HG03378 (cell line): ENCODE data around the gene ACIN1.
"Not testable (repeated sequence)": the region's sequence is repeated elsewhere in the genome, so short reads cannot be mapped to it uniquely, and the experiment has no call there.

Experiments
- ATAC-seq: cut with Tn5 transposase; IDR thresholded peaks from one replicate; pipeline ENCODE4 v1.9.1; 2021; ENCODE audit warnings: mild to moderate bottlenecking, moderate library complexity; ENCODE audit not compliant: unreplicated experiment

ACIN1 gene

GRCh38 chr14:23123419-23123818 is 28.5 kb upstream of the ACIN1 start:
- no peak for ATAC-seq

DNA sequence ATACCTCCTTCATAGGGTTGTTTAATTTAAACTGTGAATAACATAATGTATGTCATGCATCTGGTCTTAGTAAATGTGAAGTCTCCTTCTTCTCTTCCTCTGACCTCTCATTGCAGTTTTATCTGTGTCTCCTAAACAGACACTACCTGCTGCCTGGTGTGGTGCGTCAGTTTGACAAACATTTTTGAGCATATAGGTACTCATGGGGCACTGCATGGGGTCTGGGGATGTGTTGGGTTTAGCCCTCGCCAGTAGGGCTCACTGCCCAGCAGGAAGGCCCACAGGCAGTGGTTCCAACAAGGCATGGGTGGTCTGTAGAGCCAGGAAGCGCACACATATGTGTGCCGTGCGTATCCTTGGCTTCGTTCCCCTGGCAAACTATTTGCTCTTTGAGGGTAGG is 27.1 kb upstream of the ACIN1 start:
- no peak for ATAC-seq

- peak; percentile 48 for ATAC-seq
Observed at GRCh38 chr14:23121361-23121771, 26.4 kb upstream of the ACIN1 start.

DNA sequence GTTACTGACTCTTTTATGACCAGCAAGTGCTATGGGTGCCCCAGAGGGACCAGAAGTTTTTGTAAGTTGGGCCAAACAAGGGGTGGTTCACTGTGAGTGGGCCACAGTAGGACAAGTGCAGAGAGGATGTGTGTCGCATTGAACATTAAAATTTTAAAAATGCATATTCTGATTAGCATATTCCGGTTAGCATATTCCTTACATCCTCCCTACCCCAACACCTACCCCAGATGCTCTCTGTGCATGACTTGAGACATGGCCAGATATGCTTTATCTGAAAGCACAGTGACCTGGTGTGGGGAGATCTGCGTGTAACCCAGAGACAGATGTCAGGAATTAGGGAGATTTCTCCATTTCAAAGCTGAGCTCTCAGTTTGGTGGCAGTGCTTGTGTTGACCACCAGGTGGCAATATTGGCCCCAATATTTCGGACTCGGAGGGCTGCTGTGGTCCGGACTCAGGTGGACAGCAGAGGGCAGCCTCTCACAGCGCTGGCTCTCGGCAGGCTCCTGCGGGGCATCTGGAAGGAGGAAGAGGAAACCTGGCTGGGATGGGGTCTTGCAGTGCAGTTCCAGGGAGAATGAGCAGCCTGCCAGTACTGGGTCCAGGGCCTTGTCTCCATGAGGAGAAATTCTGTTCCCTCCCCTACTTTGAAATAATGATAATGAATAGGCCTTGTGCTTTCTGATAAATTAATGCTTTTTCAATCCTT is 25.8 kb upstream of the ACIN1 start:
- peak; percentile 61 for ATAC-seq

DNA sequence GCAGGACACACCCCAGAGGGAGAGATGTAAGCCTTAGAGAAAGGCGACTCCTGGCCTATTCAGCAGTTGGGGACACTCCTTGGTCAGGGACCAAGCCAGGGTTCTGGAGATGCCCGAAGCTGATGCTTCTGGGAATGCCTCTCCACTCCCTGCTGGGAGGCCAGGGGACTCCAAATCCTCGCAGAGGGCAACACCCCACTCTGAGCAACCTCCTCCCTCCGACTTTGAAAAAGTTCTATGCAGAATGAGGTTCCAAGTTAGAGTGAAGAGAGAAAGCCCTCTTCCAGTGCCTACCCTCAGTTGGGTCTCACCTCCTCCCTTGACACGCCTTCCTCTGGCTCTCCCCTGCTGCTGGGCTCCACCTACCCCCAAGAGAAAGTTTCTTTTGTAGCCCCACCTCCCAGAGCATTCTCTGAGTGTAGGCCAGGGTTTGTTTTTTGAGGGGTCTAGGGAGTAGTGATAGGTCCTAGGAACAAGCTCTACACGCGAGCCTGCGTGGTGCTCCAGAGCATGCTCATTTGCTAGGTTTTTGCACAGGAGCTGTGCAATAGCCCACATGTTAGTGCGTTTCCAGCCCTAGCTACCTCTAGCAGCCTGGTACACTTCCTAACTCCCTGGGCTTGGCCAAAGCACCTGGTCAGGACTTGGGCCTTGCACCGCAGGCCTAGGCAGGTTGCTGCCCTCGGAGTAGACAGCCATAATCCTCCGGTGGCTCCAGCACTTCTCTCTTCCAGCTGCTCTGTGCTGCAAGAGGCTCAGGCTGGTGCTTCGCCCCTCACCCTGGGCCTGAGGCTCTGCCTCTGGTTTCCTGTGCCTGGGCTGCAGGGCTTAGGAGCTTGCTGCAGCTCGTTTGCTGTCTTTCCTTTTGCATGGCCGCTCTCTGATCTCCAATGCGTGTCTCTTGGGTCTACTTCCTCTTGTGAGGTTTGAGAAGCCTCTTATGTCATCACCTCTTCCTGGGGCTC is 24.7 kb upstream of the ACIN1 start:
- no peak for ATAC-seq

GRCh38 chr14:23118506-23119362 is 23.8 kb upstream of the ACIN1 start, which contains the start of gene CEBPE:
TSS of gene CEBPE (minus strand) at chr14:23119255. CDS start at chr14:23119091, 164 bp downstream.
- ATAC-seq: no peak

- ATAC-seq: no peak
Observed at GRCh38 chr14:23117371-23118020, 22.6 kb upstream of the ACIN1 start.

DNA sequence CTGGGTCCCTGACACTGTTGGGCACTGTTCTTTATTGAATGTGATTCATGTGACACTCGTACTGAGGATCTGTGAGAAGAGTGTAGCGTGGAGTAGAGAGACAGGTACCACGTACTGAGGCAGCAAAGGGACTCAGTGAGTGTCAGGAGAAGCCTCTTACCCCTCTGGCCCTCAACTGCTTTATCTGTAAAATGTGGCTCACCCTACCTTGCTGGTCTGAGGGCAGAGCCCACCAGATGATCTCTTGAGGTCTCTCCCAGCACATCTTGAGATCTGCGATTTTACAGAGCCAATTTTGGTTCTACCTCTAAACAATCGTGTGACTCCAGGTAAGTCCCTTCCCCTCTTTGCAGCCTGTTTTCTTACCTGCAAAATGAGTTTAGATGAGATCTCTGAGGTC is 21.0 kb upstream of the ACIN1 start:
- ATAC-seq: no peak

DNA sequence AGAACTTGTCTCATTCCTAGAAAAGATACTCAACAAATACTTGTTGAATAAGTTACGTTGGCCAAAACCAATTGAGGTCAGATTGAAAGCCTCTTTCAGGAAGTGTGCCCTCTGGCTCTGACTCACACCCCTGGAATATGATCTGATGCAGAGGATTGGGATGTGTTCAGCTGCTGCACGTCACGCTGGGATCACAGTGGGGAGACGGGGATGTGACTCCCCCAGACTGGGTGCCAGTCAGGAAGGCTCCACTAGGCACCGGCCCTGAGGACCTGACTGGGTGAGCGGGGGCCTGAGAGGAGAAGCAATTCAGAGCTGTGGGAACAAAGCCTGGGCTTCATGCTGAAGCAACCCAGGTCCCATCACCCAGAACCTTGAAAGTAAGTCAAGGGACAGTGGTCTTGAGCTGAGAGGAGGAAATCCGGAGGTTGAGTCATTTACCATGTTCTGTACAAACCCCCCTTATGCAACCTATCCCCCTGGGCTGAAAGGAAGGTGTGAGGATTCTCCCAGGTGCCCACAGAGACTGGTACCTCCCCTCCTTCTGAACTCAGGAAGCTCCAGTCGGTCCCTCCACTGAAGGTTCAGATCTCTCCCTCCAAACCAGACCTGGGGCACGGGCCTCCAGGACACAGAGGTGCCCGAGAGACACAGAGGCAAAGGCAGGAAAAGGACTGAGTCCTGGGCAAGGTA is 20.2 kb upstream of the ACIN1 start:
- no peak for ATAC-seq

DNA sequence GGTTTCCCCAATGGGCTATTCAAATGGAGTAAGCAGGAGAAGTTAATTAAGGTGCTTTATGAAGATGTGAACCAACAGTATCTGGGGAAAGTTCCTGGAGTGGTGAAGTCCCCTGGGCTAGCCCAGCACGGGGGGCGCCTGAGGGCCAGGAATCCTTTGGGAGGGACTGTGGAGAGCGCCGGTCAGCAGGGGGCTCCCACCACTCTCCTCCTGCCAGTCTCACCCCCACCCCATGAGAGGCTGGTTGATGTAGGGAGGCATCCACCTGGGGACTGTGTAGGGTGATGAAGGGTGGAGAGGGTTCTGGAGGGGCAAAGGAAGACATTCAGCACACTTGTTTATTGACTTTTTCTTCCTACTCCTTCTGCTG is 19.7 kb upstream of the ACIN1 start:
- no peak for ATAC-seq

DNA sequence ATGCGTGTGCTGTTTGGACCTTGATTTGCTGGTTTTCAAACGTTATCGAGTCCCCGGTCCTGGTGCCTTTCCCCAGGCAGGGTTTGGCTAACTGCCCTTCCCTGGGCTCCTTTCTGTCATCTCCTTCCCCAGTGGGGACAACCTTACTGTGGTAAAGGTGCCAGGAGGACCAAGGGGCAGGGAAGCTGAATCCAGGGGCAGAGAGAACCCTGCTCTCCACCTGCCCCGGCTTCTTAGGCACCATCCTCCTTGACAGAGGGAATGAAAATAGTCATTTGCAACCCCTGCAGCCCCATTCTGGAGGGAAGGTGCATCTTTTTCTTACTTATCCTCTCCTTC is 19.2 kb upstream of the ACIN1 start:
- no peak for ATAC-seq

- no peak for ATAC-seq
Observed at GRCh38 chr14:23113431-23114119, 18.6 kb upstream of the ACIN1 start.

- no peak for ATAC-seq
Observed at GRCh38 chr14:23112359-23113178, 17.6 kb upstream of the ACIN1 start.

DNA sequence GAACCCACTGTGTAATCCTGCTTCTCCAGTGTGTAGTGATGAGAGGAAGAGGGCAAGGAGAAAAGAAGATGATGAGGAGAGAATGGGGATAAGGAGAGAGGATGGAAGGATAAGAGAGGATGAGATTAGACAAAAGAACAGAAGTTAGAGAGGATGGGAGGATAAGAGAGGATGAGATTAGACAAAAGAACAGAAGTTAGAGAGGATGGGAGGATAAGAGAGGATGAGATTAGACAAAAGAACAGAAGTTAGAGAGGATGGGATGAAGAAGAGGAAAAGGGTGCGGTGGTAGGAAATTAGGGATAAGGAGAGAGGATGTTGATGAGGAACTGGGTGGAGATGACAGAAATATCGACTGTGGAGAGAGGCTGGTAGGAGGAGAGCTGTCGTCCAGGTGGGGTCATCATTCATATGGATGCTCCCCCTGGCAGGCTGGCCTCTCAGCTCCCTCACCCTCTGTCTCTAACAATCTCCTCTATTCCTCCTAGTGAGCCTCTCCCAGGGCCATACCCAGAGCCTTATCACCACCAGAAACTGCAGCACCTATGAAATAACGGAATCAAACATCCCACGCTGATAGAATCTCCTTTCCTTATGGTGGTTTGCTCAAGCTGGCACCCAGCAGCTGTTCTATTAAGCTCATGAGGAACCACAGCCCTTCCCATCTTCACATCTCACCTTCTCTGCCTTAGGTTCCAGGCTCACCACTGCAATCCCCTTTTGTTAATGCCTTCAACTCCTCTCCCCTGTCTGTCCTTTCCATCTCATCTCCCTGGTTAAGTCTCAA is 15.8 kb upstream of the ACIN1 start:
- ATAC-seq: no peak

DNA sequence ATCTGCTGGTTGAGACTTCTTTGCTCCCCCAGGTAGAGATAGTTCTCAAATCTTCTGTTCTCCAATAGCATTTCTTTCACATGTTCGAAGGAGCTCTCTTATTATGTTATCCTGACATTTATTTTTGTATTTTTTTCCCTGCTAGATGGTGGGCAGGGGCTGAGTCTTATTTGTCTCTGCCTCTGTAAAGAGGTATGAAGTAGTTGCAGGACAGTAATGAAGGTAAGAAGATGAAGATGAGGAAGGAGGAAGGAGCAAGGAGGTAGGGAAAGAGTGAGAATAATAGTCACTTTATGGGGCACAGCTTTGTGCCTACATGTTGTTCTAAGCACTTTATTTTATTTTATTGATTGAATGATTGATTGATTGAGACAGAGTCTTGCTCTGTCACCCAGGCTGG is 14.8 kb upstream of the ACIN1 start:
- ATAC-seq: no peak

GRCh38 chr14:23108169-23108568 is 13.2 kb upstream of the ACIN1 start:
- not testable (repeated sequence) for ATAC-seq

GRCh38 chr14:23107620-23108019 is 12.7 kb upstream of the ACIN1 start:
- not testable (repeated sequence) for ATAC-seq

DNA sequence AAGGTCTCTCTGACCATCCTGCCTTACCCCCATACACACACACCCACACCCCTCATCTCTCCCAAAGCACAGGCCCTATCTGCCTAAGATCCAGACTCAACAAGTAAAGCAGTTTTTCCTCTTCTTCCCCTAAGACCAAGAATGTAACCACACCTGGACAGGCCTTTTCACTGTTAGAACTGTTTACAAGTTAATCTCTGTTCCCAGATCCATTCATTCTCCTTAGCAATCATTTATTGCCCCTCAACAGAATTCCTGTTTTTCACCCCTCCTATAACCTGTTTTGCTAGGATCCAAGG is 11.8 kb upstream of the ACIN1 start:
- ATAC-seq: no peak
